ENCODE results near the gene SETMAR. TPM values are rescaled to one million over a fixed set of nuclear protein-coding genes. Genes with fewer than 3 reads are reported as not detected.

The SETMAR gene
- total RNA-seq, 1 experiment from 2014 or later: 11.8 TPM

DNA sequence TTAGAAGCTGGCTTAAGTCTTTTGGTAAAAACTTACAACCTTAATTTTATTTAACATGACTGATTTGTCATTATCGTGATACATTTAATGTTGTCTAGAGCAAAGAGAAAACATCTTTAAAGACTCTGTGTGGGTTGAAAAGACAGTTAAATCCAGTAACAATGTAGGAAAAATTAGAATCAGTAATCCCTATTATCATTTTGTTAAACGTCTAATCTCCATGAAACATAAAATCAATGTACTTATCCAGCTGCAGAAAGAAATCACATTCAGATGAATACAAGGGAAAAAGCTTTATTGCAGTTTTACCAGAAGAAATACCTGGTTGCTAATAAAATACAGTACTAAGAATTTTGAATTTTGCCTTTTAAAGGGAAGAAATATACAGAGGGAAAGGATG is 21.2 kb upstream of the SETMAR start:
- BruUV-seq (replicated peaks): no TSS peak
- Mint-ChIP-seq H3K9me3 (ENCODE audit: unreplicated experiment) (no peaks in the 10 kb centered on the region), H3K27me3 (ENCODE audit: insufficient read depth, unreplicated experiment) (peaks cover 11% of the 10 kb centered on the region), H3K36me3 (ENCODE audit: insufficient read depth, unreplicated experiment) (no peaks in the 10 kb centered on the region), H3K27ac (ENCODE audit: unreplicated experiment) (no peak overlapping the region), H3K4me1 (ENCODE audit: low read depth, unreplicated experiment) (no peaks in the 10 kb centered on the region), H3K4me3 (ENCODE audit: unreplicated experiment) (no peak overlapping the region)
- no peak for DNase-seq
- POLR2A ChIA-PET: no interaction called here
- intact Hi-C loops (cut with micrococcal nuclease; ENCODE audit: unreplicated experiment): no loop called here
- Histone ChIP-seq H3K9me3 (no peaks in the 10 kb centered on the region), H3K36me3 (ENCODE audit: control insufficient read depth, insufficient read depth, low read length) (no peaks in the 10 kb centered on the region), H3K4me3 (ENCODE audit: low read depth, low read length) (no peak overlapping the region), H3K27me3 (replicated peaks; ENCODE audit: control insufficient read depth, insufficient read depth, low read length) (no peaks in the 10 kb centered on the region), H3K4me1 (no peaks in the 10 kb centered on the region)
- TF ChIP-seq, protein P1, sequence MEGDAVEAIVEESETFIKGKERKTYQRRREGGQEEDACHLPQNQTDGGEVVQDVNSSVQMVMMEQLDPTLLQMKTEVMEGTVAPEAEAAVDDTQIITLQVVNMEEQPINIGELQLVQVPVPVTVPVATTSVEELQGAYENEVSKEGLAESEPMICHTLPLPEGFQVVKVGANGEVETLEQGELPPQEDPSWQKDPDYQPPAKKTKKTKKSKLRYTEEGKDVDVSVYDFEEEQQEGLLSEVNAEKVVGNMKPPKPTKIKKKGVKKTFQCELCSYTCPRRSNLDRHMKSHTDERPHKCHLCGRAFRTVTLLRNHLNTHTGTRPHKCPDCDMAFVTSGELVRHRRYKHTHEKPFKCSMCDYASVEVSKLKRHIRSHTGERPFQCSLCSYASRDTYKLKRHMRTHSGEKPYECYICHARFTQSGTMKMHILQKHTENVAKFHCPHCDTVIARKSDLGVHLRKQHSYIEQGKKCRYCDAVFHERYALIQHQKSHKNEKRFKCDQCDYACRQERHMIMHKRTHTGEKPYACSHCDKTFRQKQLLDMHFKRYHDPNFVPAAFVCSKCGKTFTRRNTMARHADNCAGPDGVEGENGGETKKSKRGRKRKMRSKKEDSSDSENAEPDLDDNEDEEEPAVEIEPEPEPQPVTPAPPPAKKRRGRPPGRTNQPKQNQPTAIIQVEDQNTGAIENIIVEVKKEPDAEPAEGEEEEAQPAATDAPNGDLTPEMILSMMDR (IDR thresholded peaks at IDR 0.05; ENCODE audit: insufficient read depth in 1 of 2, low read depth in 1 of 2, low read length in 1 of 2, severe bottlenecking in 1 of 2, unreplicated experiment in 1 of 2): no peak
- CTCF ChIA-PET: no interaction called here

DNA sequence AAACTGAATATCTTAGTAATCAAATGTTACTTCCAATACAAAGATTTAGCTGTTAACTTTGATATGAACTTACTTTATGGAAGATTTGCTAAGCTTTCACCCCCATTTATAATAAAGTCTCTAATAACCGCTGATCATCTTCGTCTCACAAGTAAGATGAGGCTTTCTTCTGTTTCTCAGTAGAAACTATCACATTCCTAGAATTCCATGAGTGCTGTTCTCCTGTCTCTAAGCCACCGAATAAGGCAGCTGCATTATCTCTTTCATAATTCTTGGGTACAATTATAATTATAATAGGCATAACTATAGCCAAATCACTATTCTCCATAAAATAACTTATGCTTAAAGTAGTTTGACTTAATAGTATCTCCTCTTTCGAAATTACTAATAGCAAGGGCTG is 18.3 kb upstream of the SETMAR start:
- Histone ChIP-seq H3K4me3 (ENCODE audit: low read depth, low read length) (no peak overlapping the region), H3K4me1 (no peaks in the 10 kb centered on the region), H3K36me3 (ENCODE audit: control insufficient read depth, insufficient read depth, low read length) (no peaks in the 10 kb centered on the region), H3K9me3 (no peaks in the 10 kb centered on the region), H3K27me3 (replicated peaks; ENCODE audit: control insufficient read depth, insufficient read depth, low read length) (no peaks in the 10 kb centered on the region)
- Mint-ChIP-seq H3K4me3 (ENCODE audit: unreplicated experiment) (no peak overlapping the region), H3K36me3 (ENCODE audit: insufficient read depth, unreplicated experiment) (no peaks in the 10 kb centered on the region), H3K9me3 (ENCODE audit: unreplicated experiment) (no peaks in the 10 kb centered on the region), H3K4me1 (ENCODE audit: low read depth, unreplicated experiment) (no peaks in the 10 kb centered on the region), H3K27me3 (ENCODE audit: insufficient read depth, unreplicated experiment) (peaks cover 6% of the 10 kb centered on the region), H3K27ac (ENCODE audit: unreplicated experiment) (no peak overlapping the region)
- POLR2A ChIA-PET: no interaction called here
- CTCF ChIA-PET: no interaction called here
- intact Hi-C loops (cut with micrococcal nuclease; ENCODE audit: unreplicated experiment): no loop called here
- TF ChIP-seq, protein P1 (IDR thresholded peaks at IDR 0.05; ENCODE audit: insufficient read depth in 1 of 2, low read depth in 1 of 2, low read length in 1 of 2, severe bottlenecking in 1 of 2, unreplicated experiment in 1 of 2): no peak
- no peak for DNase-seq
- no TSS peak for BruUV-seq (replicated peaks)

DNA sequence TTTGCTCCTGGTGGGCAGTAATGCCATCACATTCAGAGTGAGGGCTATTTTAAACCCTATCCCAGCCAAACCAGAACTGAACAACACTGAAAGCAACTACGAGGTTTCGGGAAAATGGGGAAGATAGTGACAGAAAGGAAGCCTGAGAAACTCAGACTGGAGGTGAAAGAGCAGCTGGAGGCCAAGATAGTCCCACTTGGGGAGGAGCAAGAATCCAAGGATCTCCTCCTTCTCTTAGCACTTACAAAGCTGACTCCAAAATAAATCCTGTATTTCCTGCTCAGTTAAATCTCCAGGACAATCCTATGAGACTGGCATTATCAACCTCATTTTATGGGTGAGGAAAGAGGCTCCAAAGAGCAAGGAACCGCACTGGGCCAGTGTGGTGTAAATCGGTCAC is 14.1 kb upstream of the SETMAR start:
- Mint-ChIP-seq H3K27me3 (ENCODE audit: insufficient read depth, unreplicated experiment) (peaks cover 4% of the 10 kb centered on the region), H3K4me1 (ENCODE audit: low read depth, unreplicated experiment) (no peaks in the 10 kb centered on the region), H3K36me3 (ENCODE audit: insufficient read depth, unreplicated experiment) (no peaks in the 10 kb centered on the region), H3K4me3 (ENCODE audit: unreplicated experiment) (no peak overlapping the region), H3K27ac (ENCODE audit: unreplicated experiment) (no peak overlapping the region), H3K9me3 (ENCODE audit: unreplicated experiment) (no peaks in the 10 kb centered on the region)
- intact Hi-C loops (cut with micrococcal nuclease; ENCODE audit: unreplicated experiment): no loop called here
- Histone ChIP-seq H3K27me3 (replicated peaks; ENCODE audit: control insufficient read depth, insufficient read depth, low read length) (no peaks in the 10 kb centered on the region), H3K36me3 (ENCODE audit: control insufficient read depth, insufficient read depth, low read length) (no peaks in the 10 kb centered on the region), H3K4me1 (no peaks in the 10 kb centered on the region), H3K4me3 (ENCODE audit: low read depth, low read length) (no peak overlapping the region), H3K9me3 (no peaks in the 10 kb centered on the region)
- DNase-seq: no peak
- ChIA-PET CTCF (no interaction called here), POLR2A (no interaction called here)
- no TSS peak for BruUV-seq (replicated peaks)
- TF ChIP-seq, protein P1 (IDR thresholded peaks at IDR 0.05; ENCODE audit: insufficient read depth in 1 of 2, low read depth in 1 of 2, low read length in 1 of 2, severe bottlenecking in 1 of 2, unreplicated experiment in 1 of 2): no peak
